Neural crest cell (in vitro differentiated cells): ENCODE results near the gene ADCYAP1. TPM values are rescaled to one million over a fixed set of nuclear protein-coding genes. Genes with fewer than 3 reads are reported as not detected.
"Not testable (repeated sequence)": the region's sequence is repeated elsewhere in the genome, so short reads cannot be mapped to it uniquely, and the experiment has no call there.

Experiments
- DNase-seq: peaks from one replicate; pipeline ENCODE4 v3.0.0; 2021; ENCODE audit warnings: low read depth, mixed read lengths, low spot score
- H3K27ac Mint-ChIP-seq: one replicate; pipeline ENCODE4 v1.8.0; 2021; ENCODE audit warnings: mild to moderate bottlenecking, mixed read lengths; ENCODE audit not compliant: unreplicated experiment
- H3K27me3 Mint-ChIP-seq: 2 replicates; pipeline ENCODE4 v1.8.0; 2021; ENCODE audit warnings: low read depth, mild to moderate bottlenecking, mixed read lengths
- H3K36me3 Mint-ChIP-seq: 2 replicates; pipeline ENCODE4 v1.8.0; 2021; ENCODE audit warnings: low read depth, mild to moderate bottlenecking, mixed read lengths
- H3K4me1 Mint-ChIP-seq: 2 replicates; pipeline ENCODE4 v1.8.0; 2021; ENCODE audit warnings: mixed read lengths
- H3K4me3 Mint-ChIP-seq: one replicate; pipeline ENCODE4 v1.8.0; 2021; ENCODE audit warnings: mild to moderate bottlenecking, mixed read lengths
- H3K9me3 Mint-ChIP-seq: 2 replicates; pipeline ENCODE4 v1.8.0; 2021; ENCODE audit warnings: mixed read lengths
- long read RNA-seq: library from polyadenylated mRNA; unstranded; transcript quantifications from one replicate; pipeline ENCODE4 v2.0.0, GENCODE V29; 2020
- total RNA-seq: library from RNA; stranded (reverse); gene quantifications from 2 replicates; pipeline ENCODE4 v1.2.1, GENCODE V29; 2021
- TF ChIP-seq, protein P1 (sequence below): fragments of 200-600 bp; sonication (generic); conservative IDR thresholded peaks from 2 replicates; pipeline ENCODE4 v1.5.0; 2021; ENCODE audit warnings: antibody characterized with exemption, mild to moderate bottlenecking

Gene ADCYAP1
- 0.57 and 0.68 TPM in 2 replicates for total RNA-seq
- long read RNA-seq, partial matches to known transcripts = 0 of 1 reads
- long read RNA-seq, other reads (novel, unspliced or antisense) = 1 of 1 reads

DNA sequence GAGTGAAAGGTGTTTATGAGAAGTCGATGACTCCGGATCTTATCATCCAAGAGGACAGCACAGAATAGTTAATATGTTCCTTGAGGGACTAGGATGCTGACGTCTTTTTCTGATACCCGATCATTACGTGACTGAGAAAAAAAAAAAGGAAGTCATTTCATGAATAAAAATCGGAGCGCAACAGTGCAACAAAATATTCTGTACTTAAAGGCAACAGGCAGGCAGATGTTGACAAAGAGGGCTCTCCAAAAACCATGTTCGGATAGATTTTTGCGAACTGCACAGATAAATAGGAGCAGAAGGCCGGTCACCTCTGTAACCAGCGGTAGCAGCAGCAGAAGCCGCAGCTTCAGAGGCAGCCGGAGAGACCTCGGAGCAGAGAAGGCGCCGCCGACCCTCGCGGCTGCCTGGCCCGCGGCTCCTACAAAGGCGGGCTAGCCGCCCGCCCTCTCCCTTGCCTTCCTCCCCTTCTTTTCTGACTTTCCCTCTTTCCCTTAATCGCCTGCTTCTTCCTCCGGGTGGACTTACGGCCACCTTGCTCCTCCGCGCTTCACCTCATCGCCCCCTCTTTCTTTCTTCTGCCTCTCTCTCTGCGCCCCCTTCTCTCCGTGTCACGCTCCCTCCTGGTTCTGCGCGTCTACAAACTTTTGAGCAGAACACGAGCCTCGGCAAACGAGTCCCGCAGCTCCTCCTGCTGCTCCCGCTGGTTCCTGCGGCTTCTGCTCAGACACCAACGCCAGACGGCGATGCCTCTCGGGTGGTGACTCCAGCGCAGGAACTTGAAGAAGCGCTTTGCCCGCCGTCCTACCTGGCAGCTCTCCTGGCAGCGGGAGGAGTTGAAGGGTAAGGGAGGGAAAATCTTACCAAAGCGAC is at the start of gene ADCYAP1:
ADCYAP1 (plus strand) TSS at position 654 of the 873 bp plus-strand sequence. CDS start 516 bp downstream, outside the sequence.
- TF ChIP-seq, protein P1, sequence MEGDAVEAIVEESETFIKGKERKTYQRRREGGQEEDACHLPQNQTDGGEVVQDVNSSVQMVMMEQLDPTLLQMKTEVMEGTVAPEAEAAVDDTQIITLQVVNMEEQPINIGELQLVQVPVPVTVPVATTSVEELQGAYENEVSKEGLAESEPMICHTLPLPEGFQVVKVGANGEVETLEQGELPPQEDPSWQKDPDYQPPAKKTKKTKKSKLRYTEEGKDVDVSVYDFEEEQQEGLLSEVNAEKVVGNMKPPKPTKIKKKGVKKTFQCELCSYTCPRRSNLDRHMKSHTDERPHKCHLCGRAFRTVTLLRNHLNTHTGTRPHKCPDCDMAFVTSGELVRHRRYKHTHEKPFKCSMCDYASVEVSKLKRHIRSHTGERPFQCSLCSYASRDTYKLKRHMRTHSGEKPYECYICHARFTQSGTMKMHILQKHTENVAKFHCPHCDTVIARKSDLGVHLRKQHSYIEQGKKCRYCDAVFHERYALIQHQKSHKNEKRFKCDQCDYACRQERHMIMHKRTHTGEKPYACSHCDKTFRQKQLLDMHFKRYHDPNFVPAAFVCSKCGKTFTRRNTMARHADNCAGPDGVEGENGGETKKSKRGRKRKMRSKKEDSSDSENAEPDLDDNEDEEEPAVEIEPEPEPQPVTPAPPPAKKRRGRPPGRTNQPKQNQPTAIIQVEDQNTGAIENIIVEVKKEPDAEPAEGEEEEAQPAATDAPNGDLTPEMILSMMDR = no peak
- Mint-ChIP-seq H3K4me1 (peaks cover 23% of the 10 kb centered on the region), H3K27ac (no peak within 1 kb of the TSS), H3K36me3 (no peaks in the 10 kb centered on the region), H3K9me3 (no peaks in the 10 kb centered on the region), H3K27me3 (peaks cover 97% of the 10 kb centered on the region), H3K4me3 (peak within 1 kb of the TSS; percentile 75)
- no peak for DNase-seq

DNA sequence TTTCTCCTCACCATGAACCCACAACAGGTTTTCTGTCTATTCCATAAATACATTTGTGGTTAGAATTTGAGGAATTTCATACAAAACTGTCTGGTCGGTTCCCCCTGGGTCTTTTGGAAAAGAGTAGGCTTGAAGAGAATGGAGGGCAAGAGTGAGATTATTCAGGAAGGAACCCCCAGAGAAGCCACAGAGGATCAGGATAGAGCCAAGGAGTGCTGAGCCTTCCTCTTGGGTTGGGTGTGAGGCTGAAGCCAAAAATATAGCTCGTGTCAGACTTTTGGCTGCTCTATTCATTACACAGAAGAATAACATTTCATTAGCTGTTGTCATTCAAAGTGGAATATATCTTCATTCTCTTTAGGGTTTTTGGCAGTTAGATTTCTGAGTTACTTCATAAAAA is 46.7 kb upstream of the ADCYAP1 start:
- no peak for DNase-seq
- Mint-ChIP-seq H3K9me3 (no peaks in the 10 kb centered on the region), H3K27me3 (peaks cover 8% of the 10 kb centered on the region), H3K4me3 (no peak overlapping the region), H3K36me3 (no peaks in the 10 kb centered on the region), H3K27ac (no peak overlapping the region), H3K4me1 (peaks cover 9% of the 10 kb centered on the region)
- TF ChIP-seq, protein P1 = no peak

DNA sequence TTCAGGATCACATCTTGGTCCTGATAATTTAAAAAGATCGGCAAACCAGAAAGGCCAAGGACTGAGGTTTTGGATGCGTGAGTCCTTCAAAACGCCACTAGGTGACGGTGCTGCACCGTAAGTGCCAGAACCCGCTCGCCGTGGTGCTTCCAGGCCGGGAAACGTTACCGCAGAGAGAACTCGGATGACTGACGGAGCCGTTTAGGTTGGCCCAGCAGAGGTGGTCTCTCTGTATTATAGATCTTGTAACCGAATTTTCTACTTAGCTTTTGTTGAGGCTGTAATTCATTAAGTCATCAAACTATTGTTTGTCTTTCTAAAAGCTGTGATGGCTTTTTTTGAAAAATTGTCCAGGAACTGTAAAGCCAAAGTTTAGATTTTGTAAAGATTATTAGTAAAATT is 39.8 kb upstream of the ADCYAP1 start:
- TF ChIP-seq, protein P1 = peak; percentile 98
- peaks cover 13% of the 10 kb centered on the region for H3K4me1 Mint-ChIP-seq
- H3K27ac Mint-ChIP-seq = no peak overlapping the region
- H3K36me3 Mint-ChIP-seq = no peaks in the 10 kb centered on the region
- H3K9me3 Mint-ChIP-seq = no peaks in the 10 kb centered on the region
- DNase-seq = peak; percentile 67
- peaks cover 40% of the 10 kb centered on the region for H3K27me3 Mint-ChIP-seq
- no peak overlapping the region for H3K4me3 Mint-ChIP-seq

DNA sequence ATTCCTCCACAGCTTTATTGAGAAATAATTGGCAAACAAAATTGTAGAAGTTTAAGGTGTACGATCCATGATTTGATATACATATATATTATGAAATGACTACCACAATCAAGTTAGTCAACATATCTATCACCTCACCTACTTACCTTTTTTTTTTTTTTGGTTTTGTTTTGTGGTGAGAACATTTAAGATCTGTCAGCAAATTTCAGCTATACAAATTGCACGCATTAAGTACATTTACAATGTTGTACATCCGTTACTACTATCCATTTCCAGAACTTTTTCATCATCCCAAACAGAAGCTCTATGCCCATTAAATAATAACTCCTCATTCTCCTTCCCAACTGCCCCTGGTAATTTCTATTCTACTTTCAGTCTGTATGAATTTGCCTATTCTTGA is 37.4 kb upstream of the ADCYAP1 start:
- H3K4me1 Mint-ChIP-seq = peaks cover 4% of the 10 kb centered on the region
- H3K36me3 Mint-ChIP-seq = no peaks in the 10 kb centered on the region
- no peak overlapping the region for H3K27ac Mint-ChIP-seq
- H3K4me3 Mint-ChIP-seq = no peak overlapping the region
- H3K27me3 Mint-ChIP-seq = peaks cover 43% of the 10 kb centered on the region
- H3K9me3 Mint-ChIP-seq = no peaks in the 10 kb centered on the region
- TF ChIP-seq, protein P1 = no peak
- no peak for DNase-seq

DNA sequence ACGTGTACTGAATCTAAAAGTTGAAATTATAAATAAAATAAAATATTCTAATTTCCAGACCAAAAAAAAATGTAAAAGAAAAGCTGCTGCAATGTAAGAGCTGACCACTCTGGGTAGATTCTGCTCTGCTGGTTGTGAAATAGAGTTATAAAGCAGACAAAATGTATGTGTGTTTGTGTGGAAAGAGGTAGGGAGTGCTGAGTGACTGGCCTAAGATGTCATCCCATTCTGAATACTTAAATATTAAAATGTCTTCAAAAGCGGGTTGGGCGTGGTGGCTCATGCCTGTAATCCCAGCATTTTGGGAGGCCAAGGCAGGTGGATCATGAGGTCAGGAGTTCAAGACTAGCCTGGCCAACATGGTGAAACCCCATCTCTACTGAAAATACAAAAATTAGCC is 31.2 kb upstream of the ADCYAP1 start:
- H3K4me3 Mint-ChIP-seq, H3K36me3 Mint-ChIP-seq, H3K4me1 Mint-ChIP-seq, DNase-seq, H3K9me3 Mint-ChIP-seq, H3K27ac Mint-ChIP-seq: not testable (repeated sequence)
- H3K27me3 Mint-ChIP-seq = peaks cover 13% of the 10 kb centered on the region

DNA sequence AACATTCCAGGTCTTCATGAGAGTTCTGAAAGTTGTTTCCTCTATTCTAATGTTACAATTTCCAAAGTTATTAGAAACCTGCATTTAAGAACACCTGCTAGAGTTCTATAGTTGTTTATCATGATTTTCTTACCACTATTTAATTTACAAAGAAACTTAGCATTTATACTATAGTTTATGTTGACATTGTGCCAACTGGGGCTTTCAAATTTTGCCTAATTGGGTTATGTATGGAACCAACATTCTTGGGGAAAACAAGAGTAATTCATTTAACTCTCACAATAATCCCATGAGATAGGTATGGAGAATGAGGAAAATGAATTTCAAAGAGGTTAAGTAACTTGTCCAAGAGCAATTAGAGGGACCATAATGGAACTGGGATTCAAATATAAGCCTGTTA is 28.8 kb upstream of the ADCYAP1 start:
- Mint-ChIP-seq H3K4me1 (no peaks in the 10 kb centered on the region), H3K4me3 (no peak overlapping the region), H3K36me3 (no peaks in the 10 kb centered on the region), H3K27ac (no peak overlapping the region), H3K27me3 (peaks cover 16% of the 10 kb centered on the region), H3K9me3 (peaks cover 4% of the 10 kb centered on the region)
- TF ChIP-seq, protein P1 = no peak
- no peak for DNase-seq
